ENCODE data around the gene NHEJ1.
"Not testable (repeated sequence)": the region's sequence is repeated elsewhere in the genome, so short reads cannot be mapped to it uniquely, and the experiment has no call there.

The NHEJ1 gene

GRCh38 chr2:219206328-219207133 lies 45.9 kb upstream of the NHEJ1 start, which contains the start of gene ZFAND2B:
ZFAND2B (plus strand) TSS chr2:219206782; CDS start chr2:219206988, 206 bp downstream.
- DNase-seq, result peak; percentile 94
- peaks cover 40% of the 10 kb centered on the region for H3K36me3 ChIP-seq
- no peaks in the 10 kb centered on the region for H3K9me3 ChIP-seq (ENCODE audit: severe bottlenecking)
- TF ChIP-seq CTCF (IDR thresholded peaks at IDR 0.05; ENCODE audit: low read depth, low read length), result no peak
- H3K4me3 ChIP-seq (ENCODE audit: low read depth, low read length), result peak within 1 kb of the TSS; percentile 62
- no peaks in the 10 kb centered on the region for H3K27me3 ChIP-seq (ENCODE audit: insufficient read depth, low read depth, severe bottlenecking)
- peak within 1 kb of the TSS; percentile 87 for H3K27ac ChIP-seq

GRCh38 chr2:219205981-219206327 lies 45.3 kb upstream of the NHEJ1 start:
- no peak for DNase-seq
- no peaks in the 10 kb centered on the region for H3K9me3 ChIP-seq (ENCODE audit: severe bottlenecking)
- peak overlapping the region; percentile 46 for H3K4me3 ChIP-seq (ENCODE audit: low read depth, low read length)
- TF ChIP-seq CTCF (IDR thresholded peaks at IDR 0.05; ENCODE audit: low read depth, low read length), result no peak
- H3K27me3 ChIP-seq (ENCODE audit: insufficient read depth, low read depth, severe bottlenecking), result no peaks in the 10 kb centered on the region
- H3K27ac ChIP-seq, result peak overlapping the region; percentile 87
- peaks cover 36% of the 10 kb centered on the region for H3K36me3 ChIP-seq

- peaks cover 28% of the 10 kb centered on the region for H3K36me3 ChIP-seq
- H3K27me3 ChIP-seq (ENCODE audit: insufficient read depth, low read depth, severe bottlenecking), result no peaks in the 10 kb centered on the region
- no peak overlapping the region for H3K4me3 ChIP-seq (ENCODE audit: low read depth, low read length)
- no peak for TF ChIP-seq CTCF (IDR thresholded peaks at IDR 0.05; ENCODE audit: low read depth, low read length)
- no peak overlapping the region for H3K27ac ChIP-seq
- H3K9me3 ChIP-seq (ENCODE audit: severe bottlenecking), result no peaks in the 10 kb centered on the region
- no peak for DNase-seq
Observed at GRCh38 chr2:219205165-219205538, 44.5 kb upstream of the NHEJ1 start.

- H3K4me3 ChIP-seq (ENCODE audit: low read depth, low read length), result no peak overlapping the region
- H3K36me3 ChIP-seq, result peaks cover 23% of the 10 kb centered on the region
- H3K27me3 ChIP-seq (ENCODE audit: insufficient read depth, low read depth, severe bottlenecking), result no peaks in the 10 kb centered on the region
- no peak overlapping the region for H3K27ac ChIP-seq
- no peak for TF ChIP-seq CTCF (IDR thresholded peaks at IDR 0.05; ENCODE audit: low read depth, low read length)
- no peak for DNase-seq
- no peaks in the 10 kb centered on the region for H3K9me3 ChIP-seq (ENCODE audit: severe bottlenecking)
Observed at GRCh38 chr2:219204425-219205164, 44.0 kb upstream of the NHEJ1 start.

GRCh38 chr2:219201331-219201730 lies 40.7 kb upstream of the NHEJ1 start:
- not testable (repeated sequence) for H3K9me3 ChIP-seq (ENCODE audit: severe bottlenecking); DNase-seq; H3K27ac ChIP-seq; H3K27me3 ChIP-seq (ENCODE audit: insufficient read depth, low read depth, severe bottlenecking); H3K36me3 ChIP-seq; H3K4me3 ChIP-seq (ENCODE audit: low read depth, low read length)

- H3K9me3 ChIP-seq (ENCODE audit: severe bottlenecking); H3K27me3 ChIP-seq (ENCODE audit: insufficient read depth, low read depth, severe bottlenecking); H3K36me3 ChIP-seq; H3K4me3 ChIP-seq (ENCODE audit: low read depth, low read length); H3K27ac ChIP-seq; DNase-seq: not testable (repeated sequence)
Observed at GRCh38 chr2:219200502-219201326, 40.1 kb upstream of the NHEJ1 start.
